ENCODE data around the gene HIF3A. TPM values are rescaled to one million over a fixed set of nuclear protein-coding genes. Genes with fewer than 3 reads are reported as not detected.

HIF3A gene
- total and polyA plus RNA-seq, 2 of the 4 experiments (the other 2 are of a cell fraction): 0.02 TPM; not detected in 1

DNA sequence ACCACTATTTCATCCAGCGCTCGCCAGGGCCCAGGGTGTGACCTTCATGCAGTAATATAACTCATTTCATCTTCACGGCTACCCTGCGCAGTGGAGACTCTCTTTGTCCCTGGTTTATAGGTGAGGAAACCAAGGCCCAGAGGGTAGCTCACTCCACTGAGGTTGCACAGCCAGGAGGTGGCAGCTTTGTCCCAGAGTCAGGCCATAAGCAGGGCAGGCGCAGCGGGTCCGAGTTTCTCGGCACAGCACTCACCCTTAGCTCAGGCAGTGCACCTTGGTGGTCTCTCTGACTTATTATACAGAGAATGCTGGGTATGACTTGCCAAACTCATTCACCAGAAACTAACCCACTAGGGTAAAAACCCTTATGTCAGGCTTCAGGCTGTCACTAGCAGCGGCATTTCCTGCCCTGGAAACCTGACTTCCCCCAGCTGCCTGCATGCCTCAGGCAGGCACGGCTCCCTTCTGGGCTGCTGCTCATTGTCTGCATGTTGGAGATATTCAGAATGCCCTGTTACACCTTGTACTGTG is 74.6 kb downstream of the HIF3A start:
- no peak overlapping the region for H2AFZ ChIP-seq (replicated peaks; ENCODE audit: low read length, poor library complexity)
- POLR2A ChIA-PET (ENCODE audit: unreplicated experiment): no interaction called here
- H4K8ac ChIP-seq (ENCODE audit: low read depth in 2 of 2, low read length in 2 of 2): peak overlapping the region in 1 of 2 experiments; percentile 26; a peak in 1 of 4 replicates
- H3K27me3 ChIP-seq (ENCODE audit: control insufficient read depth, insufficient read depth, low read length): no peaks in the 10 kb centered on the region
- ATAC-seq (ENCODE audit: low read depth) (peak; percentile 47), DNase-seq (peak; percentile 28)
- no peak overlapping the region for H2BK5ac ChIP-seq (ENCODE audit: low read depth, low read length, poor library complexity, severe bottlenecking)
- H3K4me3 ChIP-seq (ENCODE audit: insufficient read depth, low read depth, low read length): no peak overlapping the region
- H2BK20ac ChIP-seq (ENCODE audit: low read depth, low read length): no peak overlapping the region
- no peak overlapping the region for H2BK120ac ChIP-seq (ENCODE audit: low read depth, low read length)
- H4K91ac ChIP-seq (ENCODE audit: insufficient read depth, low read depth, low read length): no peak overlapping the region
- dilution Hi-C loops (cut with HindIII; ENCODE audit: low sequenced_read_pairs, unreplicated experiment): no loop called here
- CTCF ChIA-PET: interaction anchor here (1.0 to 1.1 kb wide), 2 partner anchors 24 kb away, joined by 3 to 6 read pairs; partner anchors contain the start of gene PPP5C
- no CpG with 5 or more reads among the region's 10 CpGs for WGBS, 2 experiments (ENCODE audit: extremely low coverage in 2 of 2, insufficient read length in 1 of 2)
- H3K23ac ChIP-seq (ENCODE audit: low read depth, low read length): peak overlapping the region; percentile 77
- peaks cover 32% of the 10 kb centered on the region for H4K20me1 ChIP-seq (ENCODE audit: insufficient read depth, low read length)
- peaks cover 30 to 90% of the 10 kb centered on the region in 2 experiments for H3K79me1 ChIP-seq (ENCODE audit: low read depth in 1 of 2, low read length in 2 of 2)
- no peaks in the 10 kb centered on the region for H3K9me3 ChIP-seq (ENCODE audit: control insufficient read depth, insufficient read depth, low read length)
- peak overlapping the region; percentile 44 for H2AK9ac ChIP-seq (replicated peaks; ENCODE audit: low read depth, low read length, poor library complexity)
- peak overlapping the region; percentile 34 for H3K4ac ChIP-seq (ENCODE audit: low read depth, low read length)
- H2BK15ac ChIP-seq (ENCODE audit: low read depth, low read length): peak overlapping the region; percentile 38; the same call in 1 of the 3 replicates
- no peak overlapping the region for H3K9ac ChIP-seq (ENCODE audit: low read depth, low read length)
- H3K4me1 ChIP-seq (ENCODE audit: control insufficient read depth, insufficient read depth, low read length): peaks cover 27% of the 10 kb centered on the region
- no peak overlapping the region for H3K27ac ChIP-seq (ENCODE audit: insufficient read depth, low read length)
- in situ Hi-C loops (cut with MboI; ENCODE audit: low sequenced_read_pairs): no loop called here
- H3K56ac ChIP-seq (ENCODE audit: extremely low read depth, insufficient read depth, low read length): no peak overlapping the region
- no peak overlapping the region for H4K5ac ChIP-seq (ENCODE audit: low read depth, low read length)
- peaks cover 37% of the 10 kb centered on the region for H3K9me1 ChIP-seq (ENCODE audit: insufficient read depth, low read length)
- BruUV-seq (replicated peaks): no TSS peak
- peak overlapping the region; percentile 26; the same call in 1 of the 2 replicates for H3K14ac ChIP-seq (replicated peaks; ENCODE audit: low read depth, low read length)
- H3K18ac ChIP-seq (ENCODE audit: low read depth, low read length): no peak overlapping the region
- TF ChIP-seq, protein P1, sequence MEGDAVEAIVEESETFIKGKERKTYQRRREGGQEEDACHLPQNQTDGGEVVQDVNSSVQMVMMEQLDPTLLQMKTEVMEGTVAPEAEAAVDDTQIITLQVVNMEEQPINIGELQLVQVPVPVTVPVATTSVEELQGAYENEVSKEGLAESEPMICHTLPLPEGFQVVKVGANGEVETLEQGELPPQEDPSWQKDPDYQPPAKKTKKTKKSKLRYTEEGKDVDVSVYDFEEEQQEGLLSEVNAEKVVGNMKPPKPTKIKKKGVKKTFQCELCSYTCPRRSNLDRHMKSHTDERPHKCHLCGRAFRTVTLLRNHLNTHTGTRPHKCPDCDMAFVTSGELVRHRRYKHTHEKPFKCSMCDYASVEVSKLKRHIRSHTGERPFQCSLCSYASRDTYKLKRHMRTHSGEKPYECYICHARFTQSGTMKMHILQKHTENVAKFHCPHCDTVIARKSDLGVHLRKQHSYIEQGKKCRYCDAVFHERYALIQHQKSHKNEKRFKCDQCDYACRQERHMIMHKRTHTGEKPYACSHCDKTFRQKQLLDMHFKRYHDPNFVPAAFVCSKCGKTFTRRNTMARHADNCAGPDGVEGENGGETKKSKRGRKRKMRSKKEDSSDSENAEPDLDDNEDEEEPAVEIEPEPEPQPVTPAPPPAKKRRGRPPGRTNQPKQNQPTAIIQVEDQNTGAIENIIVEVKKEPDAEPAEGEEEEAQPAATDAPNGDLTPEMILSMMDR (conservative IDR thresholded peaks at IDR 0.05; ENCODE audit: low read depth, low read length): no peak
- TF ChIP-seq MAFK (IDR thresholded peaks at IDR 0.05; ENCODE audit: low read depth, low read length): no peak
- no peak for TF ChIP-seq NFE2L2 (IDR thresholded peaks at IDR 0.05; ENCODE audit: low read depth, low read length)
- TF ChIP-seq FOS (IDR thresholded peaks at IDR 0.05; ENCODE audit: low read depth, low read length): no peak
- TF ChIP-seq MXI1 (IDR thresholded peaks at IDR 0.05; ENCODE audit: borderline replicate concordance, low read depth, low read length): 0 out of 2 replicates have a peak, but pooled peaks have one; percentile 43
- TF ChIP-seq CEBPB (IDR thresholded peaks at IDR 0.05; ENCODE audit: low read depth, low read length): no peak
- H2AK5ac ChIP-seq (ENCODE audit: low read depth, low read length): peak overlapping the region; percentile 53; the same call in 1 of the 2 replicates
- peaks cover 20% of the 10 kb centered on the region for H3K36me3 ChIP-seq (ENCODE audit: control insufficient read depth, insufficient read depth, low read length)
- H3K4me2 ChIP-seq (ENCODE audit: low read depth, low read length): no peak overlapping the region
- intact Hi-C loops (cut with micrococcal nuclease): no loop called here
